ENCODE data around the gene C16orf74. TPM values are rescaled to one million over a fixed set of nuclear protein-coding genes. Genes with fewer than 3 reads are reported as not detected.
A peak's percentile ranks its signal among the peaks of the same experiment; 100 is the strongest.

Gene C16orf74
- total and polyA plus RNA-seq, 8 donors: 1.1 to 24.9 (median 4.6) TPM; not detected in 3

GRCh38 chr16:85716680-85717038 lies 34.2 kb downstream of the C16orf74 start:
- no peak overlapping the region for H3K4me3 ChIP-seq
- 44 to 66% (median 60%) methylated on average over 2 to 3 of the region's 3 CpGs for WGBS, 5 donors
- H3K9me3 ChIP-seq: peaks cover 0 to 9% (median 5%) of the 10 kb centered on the region in 4 donors
- H3K36me3 ChIP-seq: no peaks in the 10 kb centered on the region
- TF ChIP-seq CTCF (IDR thresholded peaks at IDR 0.05) (no peak), POLR2A (IDR thresholded peaks at IDR 0.05) (no peak), EP300 (IDR thresholded peaks at IDR 0.05) (no peak), POLR2AphosphoS5 (IDR thresholded peaks at IDR 0.05) (no peak)
- no peak overlapping the region for H3K27ac ChIP-seq
- peaks cover 0 to 11% (median 0%) of the 10 kb centered on the region in 3 donors for H3K27me3 ChIP-seq
- DNase-seq: no peak
- intact Hi-C loops (cut with DNase I; ENCODE audit: low total_unique reads): loop anchor here (10.0 kb wide), 1 partner anchor 442 kb away; no protein-coding TSS in a partner anchor
- H3K4me1 ChIP-seq: peaks cover 0 to 29% (median 5%) of the 10 kb centered on the region in 4 donors

- peaks cover 0 to 29% (median 5%) of the 10 kb centered on the region in 4 donors for H3K4me1 ChIP-seq
- no peak overlapping the region for H3K4me3 ChIP-seq
- peaks cover 0 to 11% (median 0%) of the 10 kb centered on the region in 3 donors for H3K27me3 ChIP-seq
- DNase-seq: peak in 1 of 2 donors; percentile 50
- 41 to 59% (median 46%) methylated on average over 9 of the region's 9 CpGs for WGBS, 5 donors
- intact Hi-C loops (cut with DNase I; ENCODE audit: low total_unique reads): loop anchor here (10.0 kb wide), 1 partner anchor 441 kb away; no protein-coding TSS in a partner anchor
- TF ChIP-seq POLR2A (IDR thresholded peaks at IDR 0.05) (no peak), POLR2AphosphoS5 (IDR thresholded peaks at IDR 0.05) (no peak), EP300 (IDR thresholded peaks at IDR 0.05) (no peak), CTCF (IDR thresholded peaks at IDR 0.05) (no peak)
- H3K27ac ChIP-seq: no peak overlapping the region
- H3K36me3 ChIP-seq: no peaks in the 10 kb centered on the region
- peaks cover 0 to 9% (median 6%) of the 10 kb centered on the region in 4 donors for H3K9me3 ChIP-seq
Measured at GRCh38 chr16:85716022-85716679, 34.7 kb downstream of the C16orf74 start.

GRCh38 chr16:85715169-85716021 lies 35.5 kb downstream of the C16orf74 start:
- Histone ChIP-seq H3K36me3 (no peaks in the 10 kb centered on the region), H3K9me3 (peaks cover 0 to 9% (median 6%) of the 10 kb centered on the region in 4 donors), H3K4me3 (no peak overlapping the region), H3K4me1 (peaks cover 0 to 29% (median 5%) of the 10 kb centered on the region in 4 donors), H3K27me3 (peaks cover 0 to 11% (median 0%) of the 10 kb centered on the region in 3 donors), H3K27ac (no peak overlapping the region)
- intact Hi-C loops (cut with DNase I; ENCODE audit: low total_unique reads): loop anchor here (10.0 kb wide), 1 partner anchor 441 kb away; no protein-coding TSS in a partner anchor
- peak in 1 of 2 donors; percentile 62 for DNase-seq
- TF ChIP-seq POLR2AphosphoS5 (IDR thresholded peaks at IDR 0.05): no peak
- no peak for TF ChIP-seq EP300 (IDR thresholded peaks at IDR 0.05)
- no peak for TF ChIP-seq CTCF (IDR thresholded peaks at IDR 0.05)
- no peak for TF ChIP-seq POLR2A (IDR thresholded peaks at IDR 0.05)
- WGBS, 5 donors: 45 to 75% (median 62%) methylated on average over 22 of the region's 22 CpGs

- Histone ChIP-seq H3K4me1 (peaks cover 0 to 20% (median 4%) of the 10 kb centered on the region in 4 donors), H3K9me3 (peaks cover 0 to 9% (median 6%) of the 10 kb centered on the region in 4 donors), H3K27ac (no peak overlapping the region), H3K36me3 (no peaks in the 10 kb centered on the region), H3K27me3 (peaks cover 0 to 11% (median 0%) of the 10 kb centered on the region in 3 donors), H3K4me3 (no peak overlapping the region)
- TF ChIP-seq EP300 (IDR thresholded peaks at IDR 0.05) (no peak), POLR2A (IDR thresholded peaks at IDR 0.05) (no peak), CTCF (IDR thresholded peaks at IDR 0.05) (no peak), POLR2AphosphoS5 (IDR thresholded peaks at IDR 0.05) (no peak)
- intact Hi-C loops (cut with DNase I; ENCODE audit: low total_unique reads): loop anchor here (10.0 kb wide), 1 partner anchor 438 kb away; no protein-coding TSS in a partner anchor
- DNase-seq: no peak
- 37 to 63% (median 46%) methylated on average over 6 to 9 of the region's 9 CpGs for WGBS, 5 donors
Measured at GRCh38 chr16:85712801-85713200, 38.1 kb downstream of the C16orf74 start.
